Measurements from ENCODE around the gene GRM5. TPM values are rescaled to one million over a fixed set of nuclear protein-coding genes. Genes with fewer than 3 reads are reported as not detected.

Gene GRM5
- total RNA-seq, 1 experiment from 2014 or later: 0.22 TPM

DNA sequence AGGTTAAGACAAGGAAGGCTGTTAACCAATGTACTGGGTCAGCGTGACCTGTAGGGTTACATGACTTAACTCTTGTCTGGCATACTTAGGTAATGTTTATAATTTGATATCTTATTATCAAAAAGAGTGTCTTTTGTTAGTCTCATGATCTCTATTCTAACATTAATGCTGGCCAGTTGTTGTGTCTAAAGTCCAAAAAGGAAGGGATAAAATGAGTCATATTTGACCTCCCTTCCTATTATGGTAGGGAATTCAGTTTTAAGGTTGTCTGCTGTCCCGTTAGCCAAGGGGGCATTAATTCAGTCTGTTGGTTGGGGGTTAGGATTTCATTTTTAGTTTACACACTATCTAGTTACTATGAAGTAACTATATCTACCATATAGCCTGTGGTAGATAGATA lies 364.0 kb downstream of the GRM5 start:
- DNase-seq (ENCODE audit: low read depth): no peak

GRCh38 chr11:88697139-88697538 lies 368.6 kb downstream of the GRM5 start:
- no peak for DNase-seq (ENCODE audit: low read depth)

DNA sequence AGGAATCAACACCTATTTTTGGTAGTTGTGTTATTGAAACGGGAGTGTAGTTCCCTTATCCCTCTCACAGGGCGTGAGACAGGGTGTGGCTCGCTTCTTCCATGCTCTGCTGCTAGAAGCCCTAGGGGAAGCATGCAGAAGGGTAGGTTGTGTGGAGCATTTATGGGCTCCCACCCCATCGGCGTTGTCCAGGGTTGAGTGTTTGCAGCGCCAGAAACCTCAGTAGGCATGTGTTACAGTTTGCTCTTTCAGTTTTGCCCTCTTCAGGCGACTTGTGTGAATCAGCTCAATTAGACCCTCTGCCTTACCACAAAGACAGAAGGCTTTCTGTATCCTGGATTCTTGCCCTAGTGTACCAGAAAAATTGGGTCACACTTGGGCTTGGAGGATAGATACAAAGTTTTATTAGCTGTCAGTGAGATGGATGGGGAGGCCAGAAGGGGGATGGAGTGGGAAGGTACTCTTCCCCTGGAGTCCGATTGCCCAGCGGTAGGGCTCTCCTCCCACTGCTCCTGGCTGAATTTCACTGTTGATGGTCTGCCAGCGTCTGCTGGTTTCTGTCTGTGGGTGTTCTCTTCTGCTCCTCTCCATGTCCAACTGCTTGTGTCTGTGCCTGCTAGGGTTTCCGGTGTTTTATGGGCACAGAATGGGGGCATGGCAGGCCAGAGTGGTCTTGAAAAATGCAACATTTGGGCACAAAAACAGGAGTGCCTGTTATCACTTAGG lies 369.9 kb downstream of the GRM5 start:
- DNase-seq (ENCODE audit: low read depth): peak; percentile 59

DNA sequence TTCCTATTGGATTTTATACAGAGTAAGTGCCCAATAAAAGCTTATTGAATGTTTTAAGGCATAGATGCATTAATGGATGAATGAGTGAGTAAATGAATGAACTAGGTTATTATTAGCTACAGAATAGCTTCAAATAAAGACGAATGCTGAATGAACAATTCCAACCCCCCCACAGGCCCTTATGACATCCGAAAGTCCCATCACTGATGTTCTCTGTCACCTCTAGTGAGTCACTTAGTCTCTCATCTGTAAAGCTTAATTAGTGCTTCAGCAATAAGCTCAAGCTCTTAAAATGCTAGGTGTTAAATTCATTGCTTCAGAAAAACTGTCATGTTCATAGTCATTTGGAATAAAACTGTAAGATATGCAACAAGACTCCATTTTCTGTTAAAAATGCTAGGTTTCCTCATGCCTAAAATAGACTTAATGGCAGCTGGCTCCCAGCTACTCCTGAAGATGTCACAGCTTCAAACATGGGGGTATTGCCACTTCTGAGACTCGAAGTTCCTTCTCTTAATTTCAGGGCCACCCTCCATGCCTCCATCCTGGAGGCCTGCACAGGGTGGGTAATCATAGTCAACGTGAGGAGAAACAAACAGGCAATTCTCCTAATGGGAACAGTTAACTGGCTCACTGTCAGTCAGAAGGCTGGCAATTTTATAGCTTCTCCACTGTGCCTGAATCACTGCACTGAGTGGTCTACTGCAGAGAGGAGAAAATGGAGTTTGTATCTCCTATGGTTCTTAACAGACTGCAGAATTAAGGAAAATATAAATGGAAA lies 373.3 kb downstream of the GRM5 start:
- no peak for DNase-seq (ENCODE audit: low read depth)

DNA sequence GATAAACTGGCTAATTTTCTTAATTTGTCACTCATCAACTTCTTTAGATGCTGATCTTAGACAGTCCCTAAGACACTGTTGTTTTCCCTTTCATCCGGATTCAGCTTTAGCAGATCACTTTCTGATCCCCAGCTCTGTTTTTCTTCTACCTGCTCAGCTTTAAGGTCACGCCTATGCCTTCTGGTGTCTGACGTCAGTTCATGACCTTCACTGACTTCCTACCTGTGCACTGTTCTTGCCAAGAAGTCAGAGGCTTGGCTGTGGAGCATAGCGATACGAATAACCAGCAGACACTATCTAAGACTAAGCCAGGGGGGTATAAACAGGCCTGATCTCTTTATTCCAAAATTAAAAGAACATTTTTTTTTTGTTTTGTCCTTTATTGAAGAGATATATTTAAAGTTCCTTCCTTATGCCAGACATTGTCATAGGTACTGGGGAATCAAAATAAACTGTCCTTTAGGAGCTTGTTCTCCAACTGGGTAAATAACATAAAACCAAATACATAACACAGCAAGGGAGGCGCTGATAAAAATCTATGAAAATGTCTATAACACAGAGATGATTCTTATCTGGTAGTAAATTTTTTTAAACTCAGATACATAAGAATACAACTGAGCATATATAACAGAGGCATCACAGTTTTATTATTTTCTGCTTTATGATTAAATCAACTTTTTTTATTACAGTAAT lies 376.1 kb downstream of the GRM5 start:
- DNase-seq (ENCODE audit: low read depth): no peak

DNA sequence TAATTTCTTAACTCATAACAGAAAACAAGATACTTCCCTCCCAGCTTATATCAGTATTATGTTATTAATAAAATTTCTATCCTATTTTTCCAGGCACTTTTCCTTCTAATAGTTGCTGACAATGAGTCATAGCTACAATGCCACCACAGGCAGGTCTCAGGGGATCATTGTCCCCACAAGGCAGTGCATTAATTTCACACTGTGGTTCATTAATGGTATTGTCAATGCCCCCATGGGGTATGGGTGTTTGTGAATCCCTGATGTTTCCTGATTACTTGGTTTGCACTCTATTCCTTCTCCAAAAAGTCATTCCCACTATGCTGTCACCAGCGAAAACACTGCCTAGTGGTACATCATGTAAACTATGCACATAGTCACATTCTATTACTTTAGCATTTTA lies 382.8 kb downstream of the GRM5 start:
- DNase-seq (ENCODE audit: low read depth): no peak

- peak; percentile 33 for DNase-seq (ENCODE audit: low read depth)
Observed at GRCh38 chr11:88680806-88681205, 385.0 kb downstream of the GRM5 start.

DNA sequence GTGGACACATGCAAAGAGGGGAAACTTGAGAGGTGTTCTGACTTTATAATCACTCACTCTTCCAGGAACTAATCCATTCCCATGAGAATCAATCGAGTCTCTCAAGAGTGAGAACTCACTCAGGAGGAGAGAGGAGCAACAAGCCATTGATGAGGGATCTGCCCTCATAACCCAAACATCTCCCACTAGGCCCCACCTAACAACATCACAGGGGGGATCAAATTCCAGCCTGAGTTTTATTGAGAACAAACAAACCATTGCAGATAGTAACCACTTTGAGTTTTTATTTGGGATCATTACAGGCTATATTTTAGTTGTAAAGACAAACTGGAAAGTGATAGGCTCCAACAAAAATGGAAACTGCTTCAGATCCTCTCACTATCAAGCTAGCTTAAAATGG lies 399.4 kb downstream of the GRM5 start:
- DNase-seq (ENCODE audit: low read depth): no peak

- DNase-seq (ENCODE audit: low read depth): peak; percentile 5
Observed at GRCh38 chr11:88657076-88657738, 408.6 kb downstream of the GRM5 start.

GRCh38 chr11:88656283-88656682 lies 409.5 kb downstream of the GRM5 start:
- no peak for DNase-seq (ENCODE audit: low read depth)

GRCh38 chr11:88655656-88656055 lies 410.1 kb downstream of the GRM5 start:
- DNase-seq (ENCODE audit: low read depth): no peak

DNA sequence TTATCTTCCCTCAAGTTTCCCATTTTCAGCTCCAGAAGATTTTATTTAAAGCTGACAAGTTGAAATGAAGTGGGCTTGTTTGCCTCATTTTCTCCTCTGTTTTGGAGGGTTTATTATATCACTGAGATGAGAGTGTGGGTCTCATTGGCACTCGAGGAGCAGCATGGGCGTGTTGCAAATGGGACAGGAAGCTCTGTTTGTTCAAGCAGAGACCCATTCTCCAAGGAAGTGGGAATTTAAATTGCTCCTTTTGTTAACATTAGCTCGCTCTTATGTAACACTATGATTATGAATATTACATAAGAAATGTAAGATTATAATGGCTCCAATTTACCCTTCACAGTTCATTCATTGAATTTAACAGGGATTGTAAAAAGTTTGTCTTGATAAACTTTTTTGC lies 410.6 kb downstream of the GRM5 start:
- DNase-seq (ENCODE audit: low read depth): no peak

- no peak for DNase-seq (ENCODE audit: low read depth)
Observed at GRCh38 chr11:88651556-88651955, 414.2 kb downstream of the GRM5 start.

GRCh38 chr11:88644724-88645123 lies 421.1 kb downstream of the GRM5 start:
- DNase-seq (ENCODE audit: low read depth): no peak

- DNase-seq (ENCODE audit: low read depth): no peak
Observed at GRCh38 chr11:88632163-88632562, 433.6 kb downstream of the GRM5 start.

GRCh38 chr11:88631497-88631896 lies 434.3 kb downstream of the GRM5 start:
- peak; percentile 76 for DNase-seq (ENCODE audit: low read depth)

- DNase-seq (ENCODE audit: low read depth): peak; percentile 89
Observed at GRCh38 chr11:88629496-88629895, 436.3 kb downstream of the GRM5 start.

DNA sequence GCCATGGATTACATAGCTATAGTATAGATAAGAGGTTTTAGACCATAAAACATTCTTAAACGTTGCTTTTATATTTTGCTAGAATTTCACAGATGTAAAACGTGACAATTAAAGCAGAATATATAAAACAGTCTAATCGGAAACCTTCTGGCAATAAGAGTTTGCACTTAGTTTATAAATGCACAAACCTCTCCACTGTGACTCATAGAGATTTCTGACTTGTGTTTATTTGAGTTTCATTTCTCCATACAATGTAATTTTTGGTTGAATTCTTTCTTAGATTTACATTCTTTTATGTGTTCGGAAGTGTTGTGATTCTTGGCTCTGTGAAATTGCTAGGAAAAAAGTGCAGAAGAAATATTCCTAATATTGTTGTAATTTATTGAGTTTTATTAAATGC lies 439.6 kb downstream of the GRM5 start:
- DNase-seq (ENCODE audit: low read depth): no peak

DNA sequence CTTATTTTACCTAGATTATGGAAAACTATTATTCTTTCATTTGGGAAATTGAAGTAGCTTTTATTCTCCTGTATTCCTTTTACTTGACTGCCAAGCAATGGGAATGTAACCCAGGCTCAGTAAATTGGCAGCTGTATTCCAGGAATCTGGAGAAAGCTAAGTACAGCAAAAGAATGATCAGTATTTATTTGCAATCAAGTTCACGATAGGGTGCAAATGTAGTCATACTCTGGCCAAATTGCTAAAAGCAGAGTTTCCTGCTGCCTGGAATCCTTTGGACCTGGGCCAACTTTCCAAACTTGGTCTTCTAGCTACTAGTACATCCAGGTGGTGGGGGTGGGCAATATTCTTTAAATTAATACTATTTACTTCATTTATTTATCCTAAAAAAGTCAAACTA lies 442.3 kb downstream of the GRM5 start:
- DNase-seq (ENCODE audit: low read depth): no peak

- DNase-seq (ENCODE audit: low read depth): no peak
Observed at GRCh38 chr11:88620568-88621130, 445.1 kb downstream of the GRM5 start.

DNA sequence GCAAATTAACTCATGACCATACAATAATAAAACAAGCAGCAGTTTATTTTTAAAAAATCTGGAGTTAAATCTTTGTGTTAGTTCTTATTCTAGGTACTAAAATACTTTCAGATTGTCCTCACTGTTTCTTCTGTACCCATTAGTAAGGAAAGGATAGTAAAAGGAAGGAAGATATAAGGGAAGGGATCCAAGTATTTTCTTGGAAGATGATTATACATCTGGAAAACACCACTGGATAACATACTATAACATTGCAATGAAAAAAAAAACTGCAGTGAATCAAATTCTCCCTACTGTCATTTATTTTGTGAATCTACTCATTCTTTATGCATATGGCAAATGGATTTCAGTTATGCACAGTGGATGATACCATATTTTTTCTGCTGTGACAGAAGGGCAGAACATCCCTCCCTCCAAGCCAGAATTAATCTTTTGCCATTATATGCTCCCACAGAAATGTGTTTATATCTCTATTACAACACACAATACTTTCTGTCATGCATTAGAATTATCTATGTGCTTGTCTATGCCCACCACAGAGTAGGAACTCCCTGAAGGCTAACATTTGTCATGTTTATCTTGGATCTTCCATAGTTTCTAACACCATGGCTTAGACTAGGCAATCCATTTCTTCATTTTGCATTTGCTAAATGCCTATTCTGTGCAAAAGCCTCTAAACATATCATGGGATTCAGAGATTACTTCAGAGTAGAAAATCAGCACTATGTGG lies 446.0 kb downstream of the GRM5 start:
- DNase-seq (ENCODE audit: low read depth): no peak

Data from M059J (cell line).